ENCODE data around the gene PLK1.

DNA sequence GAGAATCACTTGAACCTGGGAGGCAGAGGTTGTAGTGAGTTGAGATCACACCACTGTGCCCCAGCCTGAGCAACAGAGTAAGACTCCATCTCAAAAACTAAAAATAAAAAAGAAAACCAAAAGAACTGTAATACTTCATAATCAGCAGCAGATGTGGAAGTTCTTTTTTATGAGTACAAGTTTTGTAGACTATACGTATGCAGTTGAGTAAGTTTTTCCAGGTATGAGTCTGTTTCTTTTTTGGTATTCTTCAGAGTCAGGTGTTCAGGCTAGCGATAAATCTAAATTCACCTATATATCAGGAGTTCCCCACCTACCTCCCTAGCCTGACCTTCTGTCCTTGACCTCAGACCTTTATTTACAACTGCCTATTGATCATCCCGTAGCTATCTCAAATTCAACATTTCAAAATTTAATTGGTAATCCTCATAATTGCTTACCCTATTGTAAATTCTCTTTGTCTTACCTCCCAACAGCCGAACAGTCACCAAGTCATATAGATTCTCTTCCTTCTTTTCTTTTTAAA lies 26.7 kb upstream of the PLK1 start:
- TF ChIP-seq, protein P1, sequence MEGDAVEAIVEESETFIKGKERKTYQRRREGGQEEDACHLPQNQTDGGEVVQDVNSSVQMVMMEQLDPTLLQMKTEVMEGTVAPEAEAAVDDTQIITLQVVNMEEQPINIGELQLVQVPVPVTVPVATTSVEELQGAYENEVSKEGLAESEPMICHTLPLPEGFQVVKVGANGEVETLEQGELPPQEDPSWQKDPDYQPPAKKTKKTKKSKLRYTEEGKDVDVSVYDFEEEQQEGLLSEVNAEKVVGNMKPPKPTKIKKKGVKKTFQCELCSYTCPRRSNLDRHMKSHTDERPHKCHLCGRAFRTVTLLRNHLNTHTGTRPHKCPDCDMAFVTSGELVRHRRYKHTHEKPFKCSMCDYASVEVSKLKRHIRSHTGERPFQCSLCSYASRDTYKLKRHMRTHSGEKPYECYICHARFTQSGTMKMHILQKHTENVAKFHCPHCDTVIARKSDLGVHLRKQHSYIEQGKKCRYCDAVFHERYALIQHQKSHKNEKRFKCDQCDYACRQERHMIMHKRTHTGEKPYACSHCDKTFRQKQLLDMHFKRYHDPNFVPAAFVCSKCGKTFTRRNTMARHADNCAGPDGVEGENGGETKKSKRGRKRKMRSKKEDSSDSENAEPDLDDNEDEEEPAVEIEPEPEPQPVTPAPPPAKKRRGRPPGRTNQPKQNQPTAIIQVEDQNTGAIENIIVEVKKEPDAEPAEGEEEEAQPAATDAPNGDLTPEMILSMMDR (conservative IDR thresholded peaks at IDR 0.05 in 1 of 2, IDR thresholded peaks at IDR 0.05 in 1 of 2; ENCODE audit: extremely low read depth in 1 of 2, insufficient read depth in 1 of 2, low read depth in 1 of 2, low read length in 2 of 2), result no peak
- TF ChIP-seq EZH2 (IDR thresholded peaks at IDR 0.05; ENCODE audit: borderline replicate concordance, low read length), result no peak

Data from mammary epithelial cell (primary cell).